Measurements from ENCODE around the gene TRIM10.
A peak's percentile ranks its signal among the peaks of the same experiment; 100 is the strongest.
"Not testable (repeated sequence)": the region's sequence is repeated elsewhere in the genome, so short reads cannot be mapped to it uniquely, and the experiment has no call there.

Gene TRIM10

DNA sequence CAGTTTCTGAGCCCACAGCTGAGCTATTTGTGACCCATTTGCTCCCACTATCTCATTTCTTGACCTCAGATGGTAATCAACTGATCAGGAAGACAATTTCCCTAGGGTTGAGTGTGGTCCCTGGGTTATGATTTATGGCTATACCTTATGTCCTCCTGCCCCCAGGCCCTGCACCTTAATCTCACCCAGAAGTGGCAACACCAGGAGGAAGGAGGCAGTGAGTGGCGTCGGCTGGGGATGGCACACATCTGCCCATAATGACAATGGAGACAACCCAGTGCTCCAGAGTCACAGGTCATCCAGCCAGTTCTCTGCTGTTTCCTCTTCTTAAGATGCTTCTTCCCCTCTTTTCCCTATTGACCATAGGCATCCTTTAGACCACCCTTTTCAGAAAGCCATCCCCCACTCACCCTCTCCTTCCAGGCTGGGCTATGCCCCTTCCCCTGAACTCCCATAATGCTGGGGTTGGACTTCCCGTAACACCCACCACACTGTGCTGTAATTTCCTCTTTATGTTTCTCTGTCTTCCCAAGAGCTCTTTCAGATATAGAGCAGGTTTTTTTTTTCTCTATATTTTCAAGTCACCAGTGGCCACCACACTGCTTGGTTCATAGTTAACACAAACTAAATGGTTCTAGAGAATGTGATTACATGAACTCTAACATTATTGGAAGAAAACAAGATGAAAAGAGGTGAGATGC is 8.0 kb downstream of the TRIM10 start:
- DNase-seq (ENCODE audit: low read depth), result no peak

- no peak for DNase-seq (ENCODE audit: low read depth)
Observed at GRCh38 chr6:30152016-30152673, 8.9 kb downstream of the TRIM10 start.

DNA sequence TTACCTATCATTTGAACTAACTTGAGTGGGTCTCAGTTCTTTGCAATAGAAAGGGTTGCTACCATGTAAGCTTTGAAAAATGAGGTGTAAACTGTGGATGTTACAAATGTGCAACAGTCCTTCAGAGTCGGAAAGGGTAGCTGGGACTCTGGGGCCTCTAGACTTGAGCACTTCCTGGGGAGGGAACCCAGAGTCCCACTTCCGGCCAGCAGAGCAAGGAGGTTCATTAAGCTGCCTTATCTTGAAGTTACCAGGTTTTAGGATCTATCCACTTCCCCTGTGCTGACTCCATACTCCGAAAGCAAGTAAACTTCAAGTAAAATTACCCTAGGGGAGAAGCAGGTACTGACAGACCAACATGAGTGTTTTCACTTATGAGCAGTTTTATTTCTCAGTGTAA is 9.4 kb downstream of the TRIM10 start:
- DNase-seq (ENCODE audit: low read depth), result no peak

- no peak for DNase-seq (ENCODE audit: low read depth)
Observed at GRCh38 chr6:30150671-30151395, 10.2 kb downstream of the TRIM10 start.

DNA sequence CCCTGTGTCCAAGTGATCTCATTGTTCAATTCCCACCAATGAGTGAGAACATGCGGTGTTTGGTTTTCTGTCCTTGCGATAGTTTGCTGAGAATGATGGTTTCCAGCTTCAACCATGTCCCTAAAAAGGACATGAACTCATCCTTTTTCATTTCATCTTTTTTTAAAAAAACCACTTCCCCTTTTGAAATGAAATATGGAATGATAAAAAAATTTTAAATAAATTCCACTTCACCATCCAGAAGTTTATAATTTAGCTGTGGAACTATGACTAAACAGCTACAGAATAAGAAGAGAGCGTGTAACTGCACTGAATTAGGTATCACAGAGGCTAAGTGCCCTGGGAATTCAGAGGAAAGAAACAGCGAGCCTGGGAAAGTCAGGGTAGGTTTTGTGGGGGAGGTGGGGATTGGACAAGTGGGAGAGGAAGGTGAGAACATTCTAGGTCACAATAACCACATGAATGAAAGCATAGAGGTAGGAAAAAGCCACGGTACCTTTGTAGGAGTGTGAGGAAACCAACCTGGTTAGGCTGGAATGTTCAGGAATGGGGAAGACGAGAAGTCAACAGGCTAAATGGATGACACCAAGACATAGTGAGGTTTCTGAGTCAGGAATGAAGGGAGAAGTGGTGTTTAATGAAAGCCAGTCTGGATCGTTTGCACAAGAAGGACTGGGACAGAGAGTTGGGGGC is 11.0 kb downstream of the TRIM10 start:
- DNase-seq (ENCODE audit: low read depth), result no peak

DNA sequence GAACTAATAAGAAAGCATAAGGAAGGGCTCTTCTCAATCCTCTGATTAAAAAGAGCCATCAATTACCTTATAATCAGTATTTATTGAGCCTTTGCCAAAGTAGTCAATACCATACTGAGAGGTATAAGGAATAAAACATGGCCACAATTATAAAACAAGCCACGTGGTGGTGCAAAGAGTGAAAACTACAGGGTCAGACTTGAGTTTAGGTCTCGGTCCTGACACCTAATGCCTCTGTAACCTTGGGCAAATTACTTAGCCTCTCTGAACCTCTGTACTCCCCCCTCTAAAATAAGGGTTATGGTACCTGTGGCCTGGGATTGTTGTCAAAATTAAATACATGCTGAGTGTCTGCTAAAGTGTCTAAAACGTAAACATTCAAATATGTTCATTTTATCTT is 11.8 kb downstream of the TRIM10 start:
- DNase-seq (ENCODE audit: low read depth), result no peak

DNA sequence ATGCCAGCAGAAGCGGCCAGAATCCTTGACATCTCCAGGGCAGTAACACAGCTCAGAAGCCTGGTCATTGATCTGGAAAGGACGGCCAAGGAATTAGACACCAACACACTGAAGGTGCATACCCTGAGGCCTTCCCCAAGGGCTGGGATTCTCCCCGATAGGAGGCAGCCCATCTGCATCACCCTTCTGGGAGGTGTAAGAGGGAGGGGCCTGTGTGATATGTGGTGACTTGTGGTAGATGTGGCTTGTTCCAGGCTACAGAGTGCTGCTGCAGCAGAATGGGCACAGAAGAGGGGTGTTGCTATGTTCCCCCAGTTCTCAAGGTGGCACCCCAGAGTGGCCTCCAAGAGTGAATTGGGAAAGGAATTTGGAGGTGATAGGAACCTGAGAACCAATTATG is 13.9 kb downstream of the TRIM10 start:
- no peak for DNase-seq (ENCODE audit: low read depth)

DNA sequence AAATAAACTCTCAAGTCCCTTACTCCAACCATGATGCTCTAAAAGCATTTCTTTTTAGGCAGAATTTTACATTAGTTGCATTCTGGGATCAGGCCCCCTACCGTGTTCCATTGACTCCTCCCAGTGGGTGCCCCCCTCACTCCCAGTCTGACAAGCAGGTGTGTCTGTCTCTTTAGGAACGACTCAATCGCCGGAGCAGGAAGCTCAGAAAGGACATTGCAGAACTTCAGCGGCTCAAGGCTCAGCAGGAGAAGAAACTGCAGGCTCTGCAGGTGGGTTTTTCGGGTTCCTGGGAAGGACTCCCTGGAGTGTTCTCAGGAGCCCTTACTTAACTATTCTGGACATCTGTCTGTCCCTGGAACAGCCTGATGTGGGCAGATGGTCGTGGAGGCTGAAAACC is 15.2 kb downstream of the TRIM10 start:
- no peak for DNase-seq (ENCODE audit: low read depth)

DNA sequence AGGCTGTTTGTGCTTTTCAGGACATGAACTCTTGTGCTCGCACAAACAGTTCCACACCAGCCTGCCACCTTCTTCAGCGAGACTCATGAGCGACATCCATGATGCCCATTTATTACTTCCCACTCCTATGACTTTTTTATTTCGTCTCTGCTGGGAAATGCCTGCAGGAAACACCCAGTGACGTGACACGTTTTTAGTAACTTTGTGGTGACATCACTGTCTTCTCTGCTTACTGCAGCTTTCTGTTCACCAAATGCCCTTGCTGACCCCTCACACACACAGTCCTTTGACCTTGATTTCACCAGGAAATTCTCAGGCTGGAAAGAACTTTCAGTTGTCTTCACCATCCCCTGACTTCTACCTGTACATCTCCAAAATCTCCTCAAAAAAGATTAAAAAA is 16.2 kb downstream of the TRIM10 start:
- DNase-seq (ENCODE audit: low read depth), result no peak

DNA sequence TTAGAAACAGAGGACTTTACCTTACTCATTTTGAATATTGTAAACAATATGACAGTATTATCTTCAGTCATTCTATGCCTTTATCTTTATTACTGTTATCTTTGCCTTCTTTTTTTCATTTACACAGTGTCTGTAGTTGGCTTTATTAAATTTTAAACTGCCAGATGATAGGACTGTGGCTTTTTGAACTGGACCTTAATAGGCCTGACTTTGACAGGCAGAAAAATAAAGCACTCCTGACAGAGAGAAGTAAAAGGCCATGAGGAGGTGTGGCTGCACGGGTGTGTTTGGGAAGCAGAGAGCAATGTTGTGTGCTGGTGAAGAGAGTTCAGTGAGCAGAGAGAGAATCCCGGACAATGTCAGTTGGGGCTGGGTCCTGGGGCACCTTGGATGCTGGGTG is 17.2 kb downstream of the TRIM10 start:
- no peak for DNase-seq (ENCODE audit: low read depth)

DNA sequence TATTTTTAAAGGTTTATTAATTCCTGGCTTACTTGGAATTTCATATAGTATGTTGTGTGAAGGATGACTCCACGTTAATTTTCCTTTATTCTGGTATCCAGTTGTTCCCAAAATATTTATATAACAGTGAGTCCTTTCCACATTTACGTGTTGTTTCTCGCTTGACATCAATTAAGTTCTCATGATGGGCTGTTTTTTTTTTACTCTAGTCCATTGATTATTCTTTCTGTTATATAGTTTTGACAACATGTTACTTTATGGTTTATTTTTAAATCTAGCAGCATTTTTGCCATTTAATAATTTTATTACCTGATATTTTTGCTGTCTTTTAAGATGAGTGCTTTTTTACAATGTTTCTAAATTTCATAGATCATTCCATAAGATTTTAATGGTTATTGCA is 18.3 kb downstream of the TRIM10 start:
- no peak for DNase-seq (ENCODE audit: low read depth)

- not testable (repeated sequence) for DNase-seq (ENCODE audit: low read depth)
Observed at GRCh38 chr6:30140240-30140639, 20.8 kb downstream of the TRIM10 start.

DNA sequence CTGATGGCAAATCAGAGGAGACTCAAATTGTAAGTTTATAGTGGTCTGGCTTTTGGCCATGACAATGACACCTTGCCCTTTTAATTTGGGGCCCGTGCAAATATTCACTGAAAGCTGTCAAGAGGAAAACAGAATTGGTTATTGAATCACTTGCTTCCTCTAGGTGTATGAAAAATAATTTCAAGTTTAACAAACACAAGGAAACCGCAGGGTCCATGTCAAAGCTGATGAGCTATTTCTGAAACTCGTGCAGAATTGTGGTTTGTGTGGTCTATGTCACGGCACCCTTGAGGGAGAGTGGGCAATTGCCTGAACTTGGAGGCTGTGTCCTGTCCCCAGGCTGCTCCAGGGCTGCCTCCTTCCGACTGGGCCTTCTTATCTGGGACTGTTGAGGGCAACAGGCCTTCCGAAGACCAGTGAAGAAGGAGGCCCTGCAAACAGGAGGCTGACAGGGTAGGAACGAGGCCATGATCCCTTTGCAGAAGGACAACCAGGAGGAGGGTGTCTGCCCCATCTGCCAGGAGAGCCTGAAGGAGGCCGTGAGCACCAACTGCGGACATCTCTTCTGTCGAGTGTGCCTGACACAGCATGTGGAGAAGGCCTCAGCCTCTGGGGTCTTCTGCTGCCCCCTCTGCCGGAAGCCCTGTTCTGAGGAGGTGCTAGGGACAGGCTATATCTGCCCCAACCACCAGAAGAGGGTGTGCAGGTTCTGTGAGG is 24.3 kb downstream of the TRIM10 start:
- DNase-seq (ENCODE audit: low read depth), result no peak

DNA sequence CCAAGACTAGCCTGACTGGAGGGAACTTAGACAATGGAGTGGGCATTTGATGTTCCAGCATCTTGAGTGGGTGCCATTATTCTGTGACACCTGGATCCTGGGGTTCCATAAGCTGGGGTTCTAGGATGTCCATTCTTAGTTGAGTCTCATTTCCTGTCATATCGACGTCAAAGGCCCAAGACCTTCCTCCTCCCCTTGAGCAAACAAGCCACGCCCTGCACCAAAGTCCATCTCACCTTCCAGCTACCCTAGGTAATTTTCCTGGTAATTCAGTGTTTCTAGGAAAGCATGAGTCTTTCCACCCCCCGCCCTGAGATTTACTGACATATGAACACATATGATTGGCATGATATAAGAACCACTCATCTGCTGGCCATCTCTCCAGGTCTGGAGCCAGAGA is 25.3 kb downstream of the TRIM10 start, which contains the start of gene TRIM40:
TRIM40 (plus strand) TSS at position 384 of the 400 bp plus-strand sequence. CDS start 897 bp downstream, outside the sequence.
- no peak for DNase-seq (ENCODE audit: low read depth)

- DNase-seq (ENCODE audit: low read depth), result no peak
Observed at GRCh38 chr6:30135147-30135546, 25.9 kb downstream of the TRIM10 start.

- DNase-seq (ENCODE audit: low read depth), result no peak
Observed at GRCh38 chr6:30131947-30132497, 29.0 kb downstream of the TRIM10 start.

DNA sequence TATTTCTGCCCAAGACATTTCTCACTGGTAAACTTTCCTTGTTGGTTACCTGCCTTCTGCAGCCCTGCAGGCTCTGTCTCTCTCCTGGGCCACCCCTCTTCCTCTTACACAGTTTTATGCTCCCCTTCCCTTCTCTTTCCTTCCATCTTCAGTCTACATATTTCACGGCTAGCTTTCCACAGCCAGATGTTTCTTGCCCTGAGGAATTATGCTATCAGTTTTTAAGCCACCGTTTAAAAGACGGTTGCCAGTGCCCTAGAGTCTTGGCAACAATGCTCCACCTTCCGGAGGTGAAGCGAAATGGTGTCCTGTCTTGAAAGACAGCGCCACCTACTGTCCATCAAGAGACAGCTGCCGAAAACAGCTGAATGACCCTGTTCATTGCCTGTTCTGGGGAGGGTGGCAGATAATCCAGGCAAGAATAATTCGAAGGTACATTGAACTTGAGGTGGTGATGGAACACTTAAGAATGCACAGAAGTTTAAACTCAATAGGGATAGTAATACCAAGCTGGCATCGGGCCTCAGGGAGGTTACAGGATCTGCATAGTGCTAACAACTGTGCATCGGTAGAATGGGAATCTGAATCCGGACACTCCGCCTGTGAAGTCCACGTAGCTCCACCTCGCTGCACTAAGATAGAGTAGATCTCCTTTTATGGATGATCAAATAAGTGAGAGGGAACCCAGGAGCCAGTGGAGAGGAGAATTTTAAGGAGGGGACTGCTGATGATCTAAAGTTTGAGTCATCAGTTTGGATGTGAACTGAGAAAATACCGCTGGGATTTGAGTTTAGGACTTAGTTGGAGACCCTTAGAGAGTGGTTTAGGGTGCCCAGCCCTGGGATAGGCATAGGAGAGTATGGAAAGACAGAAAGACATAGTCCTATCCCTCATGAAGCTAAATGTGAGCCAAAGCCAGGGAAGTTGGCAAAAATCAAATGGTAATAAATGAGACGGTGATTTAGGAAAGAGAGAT is 29.8 kb downstream of the TRIM10 start:
- peak; percentile 31 for DNase-seq (ENCODE audit: low read depth)

- DNase-seq (ENCODE audit: low read depth), result no peak
Observed at GRCh38 chr6:30130179-30130679, 30.8 kb downstream of the TRIM10 start.

DNA sequence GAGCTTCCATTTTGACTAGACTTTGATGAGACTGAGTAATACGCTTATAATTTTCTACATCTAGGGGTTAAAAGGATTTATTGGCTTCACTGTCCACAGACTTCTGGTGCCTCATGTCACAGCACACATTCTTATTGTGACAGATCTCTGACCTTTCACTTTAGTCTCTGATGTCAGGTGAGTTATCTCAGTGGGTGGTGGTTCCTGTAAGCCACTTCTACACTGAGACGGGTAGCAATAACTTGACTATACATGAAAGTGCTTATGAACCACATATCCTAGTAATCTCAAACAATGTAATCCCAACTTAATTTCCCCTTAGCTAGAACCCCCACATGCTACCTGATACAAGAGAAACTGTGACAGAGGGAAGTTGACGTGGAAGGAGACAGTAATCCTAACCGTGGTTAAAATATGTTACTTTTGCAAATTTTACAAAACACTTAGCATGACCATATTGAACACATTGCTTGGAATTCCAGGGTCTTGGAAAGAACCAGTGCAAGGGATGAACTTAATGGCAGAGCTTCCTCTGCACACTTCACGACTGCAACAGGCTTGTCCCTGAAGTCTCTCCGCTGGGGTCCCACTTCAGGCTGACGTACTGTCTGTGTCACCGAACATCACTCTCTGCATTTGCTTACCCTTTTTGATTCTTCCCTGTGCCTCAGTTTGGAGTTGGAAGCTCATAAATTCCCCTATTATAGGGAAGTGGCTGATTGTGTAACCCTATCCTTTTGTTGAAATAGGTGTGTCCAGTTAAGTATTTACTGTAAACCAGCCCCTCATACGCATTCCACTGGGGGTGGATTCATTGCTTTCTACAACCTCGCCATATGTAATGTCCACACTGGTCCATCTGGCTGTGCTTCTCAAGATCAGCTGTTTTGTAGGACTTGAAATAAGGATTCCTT is 31.5 kb downstream of the TRIM10 start:
- no peak for DNase-seq (ENCODE audit: low read depth)

All from stimulated activated CD8-positive, alpha-beta memory T cell treated with anti-CD3 and anti-CD28 coated beads, Interleukin-7, amount 100 ng/mL, for 24 hours (primary cell).